Measurements from ENCODE around the gene HSPG2.

The HSPG2 gene

DNA sequence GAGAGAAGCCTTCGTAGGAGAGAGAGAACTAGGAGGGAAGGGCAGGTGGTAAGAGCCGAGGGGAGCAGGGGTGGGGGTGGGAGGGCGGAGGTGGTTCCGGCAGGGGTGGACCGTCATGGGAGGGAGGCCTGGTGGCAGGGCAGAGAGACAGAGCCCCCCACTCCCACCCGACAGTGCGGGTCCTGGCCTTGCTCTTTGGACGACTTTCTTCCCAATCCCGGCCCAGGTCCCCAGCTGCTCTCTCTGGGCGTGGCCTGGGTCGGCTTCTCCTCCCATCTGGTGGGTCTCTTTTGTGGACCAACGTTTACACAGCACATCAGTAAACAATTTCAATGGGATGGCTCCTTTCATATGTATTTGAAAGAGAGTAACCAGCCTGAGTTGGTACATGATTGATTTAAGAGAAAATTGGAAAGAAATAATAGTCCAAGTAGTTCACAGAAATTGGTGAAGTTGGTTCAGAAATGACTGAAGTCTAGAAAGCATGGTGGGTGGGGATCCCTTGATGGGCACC lies 68.1 kb downstream of the HSPG2 start:
- Histone ChIP-seq H3K9me3 (ENCODE audit: control insufficient read depth, low read length) (no peaks in the 10 kb centered on the region), H3K4me1 (no peaks in the 10 kb centered on the region), H3K36me3 (ENCODE audit: control insufficient read depth, insufficient read depth, low read length) (no peaks in the 10 kb centered on the region), H2AFZ (no peak overlapping the region), H3K27ac (no peak overlapping the region), H3K27me3 (ENCODE audit: control insufficient read depth, insufficient read depth, low read length) (no peaks in the 10 kb centered on the region), H3K79me2 (no peaks in the 10 kb centered on the region), H3K4me2 (ENCODE audit: low read length) (no peak overlapping the region), H3K4me3 (ENCODE audit: low read depth, low read length) (no peak overlapping the region), H3K9ac (no peak overlapping the region)
- TF ChIP-seq CTCF (IDR thresholded peaks at IDR 0.05), result no peak

- no peak overlapping the region for H3K4me3 ChIP-seq (ENCODE audit: low read depth, low read length)
- H3K27ac ChIP-seq, result no peak overlapping the region
- no peak overlapping the region for H2AFZ ChIP-seq
- TF ChIP-seq CTCF (IDR thresholded peaks at IDR 0.05), result no peak
- no peak overlapping the region for H3K4me2 ChIP-seq (ENCODE audit: low read length)
- H3K79me2 ChIP-seq, result no peaks in the 10 kb centered on the region
- H3K27me3 ChIP-seq (ENCODE audit: control insufficient read depth, insufficient read depth, low read length), result no peaks in the 10 kb centered on the region
- no peak overlapping the region for H3K9ac ChIP-seq
- H3K36me3 ChIP-seq (ENCODE audit: control insufficient read depth, insufficient read depth, low read length), result no peaks in the 10 kb centered on the region
- H3K9me3 ChIP-seq (ENCODE audit: control insufficient read depth, low read length), result no peaks in the 10 kb centered on the region
- no peaks in the 10 kb centered on the region for H3K4me1 ChIP-seq
Measured at GRCh38 chr1:21868482-21868881, 68.6 kb downstream of the HSPG2 start.

- TF ChIP-seq CTCF (IDR thresholded peaks at IDR 0.05), result no peak
- H3K36me3 ChIP-seq (ENCODE audit: control insufficient read depth, insufficient read depth, low read length), result no peaks in the 10 kb centered on the region
Measured at GRCh38 chr1:21867451-21867996, 69.6 kb downstream of the HSPG2 start.

DNA sequence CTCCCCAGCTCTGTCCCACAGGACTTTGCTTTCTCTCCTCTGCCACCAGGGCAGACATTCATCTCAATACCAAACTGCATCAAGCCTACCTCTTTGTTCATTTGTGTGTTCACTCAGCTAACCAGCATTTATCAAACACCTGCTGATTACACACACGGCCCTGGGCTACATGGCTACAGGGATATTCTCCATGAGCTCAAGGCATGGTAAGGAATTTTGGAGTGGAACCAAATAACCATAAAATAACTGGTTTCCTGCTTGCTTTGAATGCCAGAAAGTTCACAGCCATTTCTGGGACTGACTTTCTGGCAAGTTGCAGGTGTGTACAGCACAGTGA lies 70.4 kb downstream of the HSPG2 start:
- no peak for TF ChIP-seq CTCF (IDR thresholded peaks at IDR 0.05)
- no peak overlapping the region for H2AFZ ChIP-seq
- H3K9ac ChIP-seq, result no peak overlapping the region
- H3K79me2 ChIP-seq, result no peaks in the 10 kb centered on the region
- H3K27me3 ChIP-seq (ENCODE audit: control insufficient read depth, insufficient read depth, low read length), result no peaks in the 10 kb centered on the region
- no peaks in the 10 kb centered on the region for H3K36me3 ChIP-seq (ENCODE audit: control insufficient read depth, insufficient read depth, low read length)
- no peak overlapping the region for H3K4me2 ChIP-seq (ENCODE audit: low read length)
- H3K27ac ChIP-seq, result no peak overlapping the region
- no peaks in the 10 kb centered on the region for H3K9me3 ChIP-seq (ENCODE audit: control insufficient read depth, low read length)
- H3K4me1 ChIP-seq, result no peaks in the 10 kb centered on the region
- H3K4me3 ChIP-seq (ENCODE audit: low read depth, low read length), result no peak overlapping the region

More at GRCh38 chr1:21867451-21867996, 69.6 kb downstream of the HSPG2 start:
- no peak overlapping the region for H3K4me2 ChIP-seq (ENCODE audit: low read length)
- no peak overlapping the region for H3K9ac ChIP-seq
- no peak overlapping the region for H3K27ac ChIP-seq
- no peaks in the 10 kb centered on the region for H3K4me1 ChIP-seq
- no peaks in the 10 kb centered on the region for H3K27me3 ChIP-seq (ENCODE audit: control insufficient read depth, insufficient read depth, low read length)
- H3K4me3 ChIP-seq (ENCODE audit: low read depth, low read length), result no peak overlapping the region
- H2AFZ ChIP-seq, result no peak overlapping the region
- no peaks in the 10 kb centered on the region for H3K9me3 ChIP-seq (ENCODE audit: control insufficient read depth, low read length)
- H3K79me2 ChIP-seq, result no peaks in the 10 kb centered on the region
